CD14-positive monocyte (primary cell): ENCODE results near the gene FAM114A2. TPM values are rescaled to one million over a fixed set of nuclear protein-coding genes. Genes with fewer than 3 reads are reported as not detected.

ENCODE experiments used
- DNase-seq, 3 donors: peaks; one replicate each; pipeline ENCODE4 v3.0.0-alpha.2; 2011 to 2022
- H2AFZ ChIP-seq: 2 replicates; pipeline ENCODE4 v1.6.0; 2012; ENCODE audit warnings: mild to moderate bottlenecking, low read depth, low read length, inconsistent platforms; ENCODE audit not compliant: insufficient read depth, poor library complexity, severe bottlenecking
- H3K27ac ChIP-seq, 2 donors: 1 replicate in 1 of 2; 2 replicates in 1 of 2; pipeline ENCODE4 v1.5.1; 2012 to 2013; ENCODE audit warnings: low read length in 2 of 2, control low read depth in 1 of 2, inconsistent platforms in 1 of 2, low read depth in 1 of 2, mild to moderate bottlenecking in 1 of 2
- H3K27me3 ChIP-seq, 2 donors: one replicate each; pipeline versions ENCODE4 v1.6.0 to v1.6.1; 2011 to 2013; ENCODE audit warnings: low read length in 2 of 2; ENCODE audit not compliant: control insufficient read depth in 2 of 2, insufficient read depth in 2 of 2
- H3K36me3 ChIP-seq, 2 donors: replicated peaks in 1 of 2; 1 replicate in 1 of 2; 2 replicates in 1 of 2; pipeline versions ENCODE4 v1.5.1 to v1.6.1; 2012 to 2013; ENCODE audit warnings: low read length in 2 of 2, control low read depth in 1 of 2, inconsistent platforms in 1 of 2, mild to moderate bottlenecking in 1 of 2; ENCODE audit not compliant: insufficient read depth in 2 of 2, control insufficient read depth in 1 of 2
- H3K4me1 ChIP-seq, 2 donors: 1 replicate in 1 of 2; 2 replicates in 1 of 2; pipeline versions ENCODE4 v1.5.1 to v1.6.1; 2012 to 2013; ENCODE audit warnings: low read length in 2 of 2, control low read depth in 1 of 2, inconsistent platforms in 1 of 2, mild to moderate bottlenecking in 1 of 2, moderate library complexity in 1 of 2; ENCODE audit not compliant: insufficient read depth in 2 of 2, control insufficient read depth in 1 of 2
- H3K4me2 ChIP-seq: replicated peaks from 2 replicates; pipeline ENCODE3; 2012; ENCODE audit warnings: low read length, moderate library complexity, mild to moderate bottlenecking; ENCODE audit not compliant: poor library complexity, severe bottlenecking; ENCODE audit errors: extremely low read depth
- H3K4me3 ChIP-seq, 3 experiments: fragments of 200-600 bp in 1 of 3; sonication (generic) in 1 of 3; replicated peaks in 1 of 3; 1 replicate in 2 of 3; 2 replicates in 1 of 3; pipeline ENCODE4 v1.5.1; 2011 to 2013; ENCODE audit warnings: low read length in 3 of 3, mild to moderate bottlenecking in 3 of 3, control low read depth in 2 of 3, low read depth in 2 of 3, inconsistent platforms in 1 of 3, moderate library complexity in 1 of 3
- H3K79me2 ChIP-seq: 2 replicates; pipeline ENCODE4 v1.6.0; 2012; ENCODE audit warnings: mild to moderate bottlenecking, control low read depth, inconsistent platforms, low read length, moderate library complexity; ENCODE audit not compliant: insufficient read depth
- H3K9ac ChIP-seq: 2 replicates; pipeline ENCODE4 v1.6.0; 2017; ENCODE audit warnings: low read length, mild to moderate bottlenecking; ENCODE audit not compliant: insufficient read depth, poor library complexity, severe bottlenecking
- H3K9me3 ChIP-seq, 2 donors: replicated peaks in 1 of 2; 1 replicate in 1 of 2; 2 replicates in 1 of 2; pipeline versions ENCODE4 v1.5.1 to v1.6.1; 2012 to 2013; ENCODE audit warnings: low read length in 2 of 2, control low read depth in 1 of 2; ENCODE audit not compliant: control insufficient read depth in 1 of 2, insufficient read depth in 1 of 2
- H4K20me1 ChIP-seq: 2 replicates; pipeline ENCODE4 v1.6.0; 2012; ENCODE audit warnings: mild to moderate bottlenecking, low read length, control low read depth, moderate library complexity; ENCODE audit not compliant: insufficient read depth
- H3K27ac Mint-ChIP-seq, 7 donors: one replicate each; pipeline ENCODE4 v1.8.0; 2020; ENCODE audit warnings: mild to moderate bottlenecking in 7 of 7, mixed read lengths in 7 of 7, moderate library complexity in 6 of 7, inconsistent platforms in 2 of 7
- H3K27me3 Mint-ChIP-seq, 3 donors: one replicate each; pipeline ENCODE4 v1.8.0; 2021 to 2022; ENCODE audit warnings: low read depth in 3 of 3, mild to moderate bottlenecking in 3 of 3, mixed read lengths in 3 of 3, moderate library complexity in 3 of 3, inconsistent platforms in 1 of 3
- H3K36me3 Mint-ChIP-seq, 2 donors: one replicate each; pipeline ENCODE4 v1.8.0; 2020; ENCODE audit warnings: mixed read lengths in 2 of 2, inconsistent platforms in 1 of 2, mild to moderate bottlenecking in 1 of 2
- H3K4me1 Mint-ChIP-seq: one replicate; pipeline ENCODE4 v1.8.0; 2020; ENCODE audit warnings: mild to moderate bottlenecking, mixed read lengths
- H3K4me3 Mint-ChIP-seq, 2 donors: one replicate each; pipeline ENCODE4 v1.8.0; 2020; ENCODE audit warnings: mild to moderate bottlenecking in 2 of 2, mixed read lengths in 2 of 2, moderate library complexity in 1 of 2
- H3K9me3 Mint-ChIP-seq, 7 donors: one replicate each; pipeline ENCODE4 v1.8.0; 2020 to 2022; ENCODE audit warnings: mixed read lengths in 7 of 7, mild to moderate bottlenecking in 6 of 7, moderate library complexity in 6 of 7, inconsistent platforms in 2 of 7
- CTCF ChIP-seq: fragments of 200-600 bp; IDR thresholded peaks from one replicate; pipeline ENCODE4 v1.8.0; 2022; ENCODE audit warnings: antibody characterized with exemption, mild to moderate bottlenecking
- WGBS: methylation state at CpG from one replicate; pipeline ENCODE4 v1.1.5; 2013; ENCODE audit warnings: missing lambda C conversion rate; ENCODE audit not compliant: insufficient coverage; 5-methylcytosine and 5-hydroxymethylcytosine counted together
- intact Hi-C, 2 donors: fragments of 100-400 bp; cut with micrococcal nuclease; formaldehyde crosslinking; loops; one replicate each; pipeline versions ENCODE4 v1.15.0 to v1.15.1; 2023
- polyA plus RNA-seq, 3 donors: library from polyadenylated mRNA; depleted of rRNA in 1 of 3; unstranded in 2 of 3; stranded (reverse) in 1 of 3; fragments of 300-500 nt in 2 of 3; fragments of >200 nt in 1 of 3; fragmentation: Illumina TruSeq in 2 of 3; gene quantifications; 1 replicate in 2 of 3; 2 replicates in 1 of 3; pipeline ENCODE4 v1.2.3, GENCODE V29; 2012 to 2021

The FAM114A2 gene
- polyA plus RNA-seq, 3 donors: 6.7 to 18.4 (median 15.6) TPM

- Mint-ChIP-seq H3K4me1 (peaks cover 28% of the 10 kb centered on the region), H3K27ac (peak overlapping the region in 1 of 7 donors; percentile 57), H3K27me3 (no peaks in the 10 kb centered on the region), H3K9me3 (no peaks in the 10 kb centered on the region), H3K4me3 (no peak overlapping the region), H3K36me3 (peaks cover 25 to 28% of the 10 kb centered on the region in 2 donors)
- DNase-seq: no peak
- H4K20me1 ChIP-seq: peaks cover 56% of the 10 kb centered on the region
- WGBS: 84% methylated on average over 3 of the region's 7 CpGs
- TF ChIP-seq CTCF: no peak
- no peak overlapping the region for H2AFZ ChIP-seq
- H3K4me2 ChIP-seq: no peak overlapping the region
- H3K4me1 ChIP-seq: peaks cover 15% of the 10 kb centered on the region in 2 donors
- intact Hi-C loops: no loop called here
- H3K79me2 ChIP-seq: peaks cover 41% of the 10 kb centered on the region
- no peaks in the 10 kb centered on the region for H3K27me3 ChIP-seq
- H3K9me3 ChIP-seq: no peaks in the 10 kb centered on the region
- no peak overlapping the region for H3K27ac ChIP-seq
- no peak overlapping the region for H3K4me3 ChIP-seq
- peaks cover 12 to 38% of the 10 kb centered on the region in 2 donors for H3K36me3 ChIP-seq
- H3K9ac ChIP-seq: no peak overlapping the region
These were observed 7.8 kb upstream of the FAM114A2 start for GRCh38 chr5:154046486-154046885.

GRCh38 chr5:154044581-154044980 is 5.9 kb upstream of the FAM114A2 start:
- Mint-ChIP-seq H3K4me1 (peaks cover 31% of the 10 kb centered on the region), H3K27ac (no peak overlapping the region), H3K4me3 (no peak overlapping the region), H3K9me3 (no peaks in the 10 kb centered on the region), H3K36me3 (peaks cover 19% of the 10 kb centered on the region in 2 donors), H3K27me3 (no peaks in the 10 kb centered on the region)
- no peak overlapping the region for H3K4me3 ChIP-seq
- H3K27ac ChIP-seq: no peak overlapping the region
- H3K4me1 ChIP-seq: peaks cover 15 to 25% of the 10 kb centered on the region in 2 donors
- no peaks in the 10 kb centered on the region for H3K9me3 ChIP-seq
- H3K79me2 ChIP-seq: peaks cover 60% of the 10 kb centered on the region
- H3K36me3 ChIP-seq: peaks cover 0 to 19% of the 10 kb centered on the region in 2 donors
- H2AFZ ChIP-seq: no peak overlapping the region
- no peak for DNase-seq
- no peaks in the 10 kb centered on the region for H3K27me3 ChIP-seq
- H3K4me2 ChIP-seq: no peak overlapping the region
- peaks cover 48% of the 10 kb centered on the region for H4K20me1 ChIP-seq
- intact Hi-C loops: loop anchor here in 1 of 2 donors (5.0 kb wide), 1 partner anchor 403 kb away; the partner anchor contains the start of gene SAP30L
- WGBS: no CpG with 5 or more reads among the region's 2 CpGs
- H3K9ac ChIP-seq: no peak overlapping the region
- TF ChIP-seq CTCF: no peak
